K562 (cell line): ENCODE measurements around the gene NT5DC1. TPM values are rescaled to one million over a fixed set of nuclear protein-coding genes. Genes with fewer than 3 reads are reported as not detected.

Experiments used
- ARID1B ChIP-seq: fragments of 450-650 bp; IDR thresholded peaks from 2 replicates; pipeline ENCODE4 v1.6.1; 2016; ENCODE audit warnings: antibody characterized with exemption, mild to moderate bottlenecking, inconsistent platforms
- BHLHE40 ChIP-seq: IDR thresholded peaks from 2 replicates; pipeline ENCODE4 v1.6.1; 2011; ENCODE audit warnings: low read length, improper control_type of control experiment
- CHD2 ChIP-seq: IDR thresholded peaks from 2 replicates; pipeline ENCODE4 v1.6.1; 2011; ENCODE audit warnings: low read depth, low read length
- DIDO1 ChIP-seq: fragments of 450-650 bp; IDR thresholded peaks from 2 replicates; pipeline ENCODE4 v1.6.1; 2016; ENCODE audit warnings: low read depth, missing biosample characterization, missing genetic modification characterization
- EHMT2 ChIP-seq: fragments of 450-650 bp; IDR thresholded peaks from 2 replicates; pipeline ENCODE4 v1.6.1; 2018; ENCODE audit warnings: antibody characterized with exemption
- EWSR1 ChIP-seq: fragments of 450-650 bp; IDR thresholded peaks from 2 replicates; pipeline ENCODE4 v1.6.1; 2018; ENCODE audit warnings: borderline replicate concordance, mild to moderate bottlenecking, low read depth, moderate library complexity; ENCODE audit not compliant: partially characterized antibody
- FIP1L1 ChIP-seq: fragments of 200-400 bp; formaldehyde crosslinking; IDR thresholded peaks from 2 replicates; pipeline ENCODE4 v1.6.1; 2018; ENCODE audit warnings: mild to moderate bottlenecking, low read depth, low read length; ENCODE audit not compliant: poor library complexity, severe bottlenecking
- FOXA1 ChIP-seq: fragments of 450-650 bp; IDR thresholded peaks from 2 replicates; pipeline ENCODE4 v1.6.1; 2016; ENCODE audit warnings: mild to moderate bottlenecking, borderline replicate concordance
- FOXJ2 ChIP-seq: fragments of 200-800 bp; sonication (Bioruptor generic); IDR thresholded peaks from 2 replicates; pipeline ENCODE4 v1.6.1; 2016; ENCODE audit warnings: missing genetic modification characterization, missing compliant biosample characterization
- GATAD2B ChIP-seq: fragments of 450-650 bp; IDR thresholded peaks from 2 replicates; pipeline ENCODE4 v1.6.1; 2017; ENCODE audit warnings: mild to moderate bottlenecking, borderline replicate concordance
- MTA2 ChIP-seq: fragments of 450-650 bp; IDR thresholded peaks from 2 replicates; pipeline ENCODE4 v1.6.1; 2016; ENCODE audit warnings: low read depth
- RCOR1 ChIP-seq, 2 experiments: IDR thresholded peaks; 2 replicates each; pipeline ENCODE4 v1.6.1; 2012; ENCODE audit warnings: low read depth in 2 of 2, low read length in 2 of 2, borderline replicate concordance in 1 of 2, improper control_type of control experiment in 1 of 2
- SNRNP70 ChIP-seq: fragments of 200-400 bp; formaldehyde crosslinking; optimal IDR thresholded peaks from 2 replicates; pipeline ENCODE3; 2017; ENCODE audit warnings: low read depth, low read length
- SRF ChIP-seq, 2 experiments: fragments of 250-450, 450-650 bp in 1 of 2; sonication (Bioruptor Pico) in 1 of 2; sonication (generic) in 1 of 2; formaldehyde crosslinking; IDR thresholded peaks; 2 replicates each; pipeline versions ENCODE4 v1.5.0 to v1.5.1; 2020 to 2022; ENCODE audit warnings: mild to moderate bottlenecking in 1 of 2, missing genetic modification reagents in 1 of 2
- TEAD4 ChIP-seq, 2 experiments: sonication (generic) in 1 of 2; formaldehyde crosslinking in 1 of 2; IDR thresholded peaks; 2 replicates each; pipeline versions ENCODE4 v1.6.1 to v1.8.0; 2012 to 2022; ENCODE audit warnings: borderline replicate concordance in 1 of 2, inconsistent platforms in 1 of 2, low read length in 1 of 2, mild to moderate bottlenecking in 1 of 2, missing genetic modification reagents in 1 of 2
- YBX1 ChIP-seq: fragments of 450-650 bp; IDR thresholded peaks from 2 replicates; pipeline ENCODE4 v1.7.1; 2016; ENCODE audit warnings: mild to moderate bottlenecking
- ZKSCAN8 ChIP-seq: fragments of 200-800 bp; sonication (Bioruptor generic); IDR thresholded peaks from 2 replicates; pipeline ENCODE4 v1.6.1; 2016; ENCODE audit warnings: missing genetic modification characterization, missing compliant biosample characterization
- ZNF431 ChIP-seq: sonication (generic); formaldehyde crosslinking; IDR thresholded peaks from 2 replicates; pipeline ENCODE4 v1.8.0; 2022; ENCODE audit warnings: mild to moderate bottlenecking, missing genetic modification reagents
- polyA plus RNA-seq, 8 experiments: library from polyadenylated mRNA; depleted of rRNA in 4 of 8; stranded (reverse) in 5 of 8; unstranded in 3 of 8; fragments of >200 nt; fragmentation: Nextera tagmentation in 2 of 8; fragmentation: Illumina TruSeq in 1 of 8; extraction: Ambion mirVana in 2 of 8; extraction: Trizol in 1 of 8; gene quantifications; 2 replicates each; pipeline versions ENCODE4 v1.2.1 to v1.2.3, GENCODE V29; 2011 to 2014; ENCODE audit warnings: inconsistent platforms in 1 of 8, missing spikeins in 1 of 8
- total RNA-seq, 7 experiments: library from RNA; depleted of rRNA in 6 of 7; stranded (reverse); fragments of >200 nt in 6 of 7; fragmentation: Illumina TruSeq in 2 of 7; extraction: Trizol in 2 of 7; gene quantifications; 2 replicates each; pipeline versions ENCODE4 v1.2.1 to v1.2.3, GENCODE V29; 2011 to 2021; ENCODE audit warnings: low replicate concordance in 1 of 7
- TF ChIP-seq, protein P1 (sequence below), 2 experiments: fragments of 450-650 bp in 1 of 2; sonication (generic) in 1 of 2; formaldehyde crosslinking in 1 of 2; IDR thresholded peaks in 1 of 2; conservative IDR thresholded peaks in 1 of 2; 2 replicates each; pipeline versions ENCODE4 v1.6.1 to v1.8.1; 2016 to 2023; ENCODE audit warnings: mild to moderate bottlenecking in 2 of 2, moderate library complexity in 2 of 2, inconsistent platforms in 1 of 2, missing genetic modification reagents in 1 of 2
- TF ChIP-seq, protein P2 (sequence below): fragments of 450-650 bp; IDR thresholded peaks from 2 replicates; pipeline ENCODE4 v1.6.1; 2014; ENCODE audit warnings: low read depth, mild to moderate bottlenecking, moderate library complexity, borderline replicate concordance
- TF ChIP-seq, protein P3 (sequence below), 3 experiments: fragments of 200-800 bp in 1 of 3; fragments of 250-450 bp in 1 of 3; fragments of 450-650 bp in 1 of 3; sonication (Bioruptor Pico) in 1 of 3; sonication (Bioruptor generic) in 1 of 3; formaldehyde crosslinking in 1 of 3; IDR thresholded peaks; 2 replicates each; pipeline versions ENCODE4 v1.6.1 to v1.8.0; 2016 to 2022; ENCODE audit warnings: mild to moderate bottlenecking in 2 of 3, missing genetic modification characterization in 2 of 3, missing compliant biosample characterization in 1 of 3, moderate library complexity in 1 of 3
- TF ChIP-seq, protein P4 (sequence below): sonication (generic); formaldehyde crosslinking; IDR thresholded peaks from 2 replicates; pipeline ENCODE4 v1.9.0; 2022; ENCODE audit warnings: mild to moderate bottlenecking, missing genetic modification reagents

NT5DC1 gene
- total and polyA plus RNA-seq, 9 of the 15 experiments (the other 6 are each of a cell fraction or from before 2014, with no cell fraction given), result 4.9 to 28.5 (median 16.3) TPM

DNA sequence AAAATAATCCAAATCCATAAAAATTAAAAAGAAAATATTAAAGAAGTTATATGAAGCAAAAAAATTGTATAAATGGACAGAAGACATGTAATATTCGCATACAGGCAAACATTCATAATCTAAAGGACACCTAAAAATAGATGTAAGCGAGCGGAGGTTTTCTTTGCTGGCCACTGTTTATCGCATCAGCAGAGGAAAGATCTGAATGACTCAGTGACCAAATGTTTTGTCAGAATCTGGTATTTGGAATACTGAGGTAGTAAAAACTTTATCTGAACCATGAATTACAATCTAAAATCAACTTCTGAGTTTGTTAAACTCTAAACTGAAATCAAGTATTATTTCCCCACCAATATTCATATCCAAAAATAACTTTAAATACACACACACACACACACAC lies 145.4 kb downstream of the NT5DC1 start (continued):
- TF ChIP-seq SRF (CRISPR knock-in tag; IDR thresholded peaks at IDR 0.05) (no peak), EHMT2 (no peak), DIDO1 (tag) (no peak), GATAD2B (no peak), FIP1L1 (no peak), YBX1 (no peak), EWSR1 (no peak), BHLHE40 (no peak), MTA2 (no peak), ZKSCAN8 (CRISPR knock-in tag) (no peak), CHD2 (no peak), ARID1B (peak; percentile 49; the same call in 1 of the 2 replicates), ZNF431 (CRISPR knock-in tag) (no peak), TEAD4 (IDR thresholded peaks at IDR 0.05; ENCODE audit: low read length) (0 out of 2 replicates have a peak, but pooled peaks have one; percentile 14), TEAD4 (CRISPR knock-in tag; IDR thresholded peaks at IDR 0.05; ENCODE audit: borderline replicate concordance) (no peak), FOXA1 (no peak), RCOR1 (IDR thresholded peaks at IDR 0.05; ENCODE audit: borderline replicate concordance in 1 of 2, low read depth in 2 of 2, low read length in 2 of 2) (0 out of 4 replicates have a peak, but pooled peaks of 1 of the 2 experiments have one; percentile 6), FOXJ2 (tag) (no peak), SNRNP70 (no peak)
- TF ChIP-seq, protein P1, sequence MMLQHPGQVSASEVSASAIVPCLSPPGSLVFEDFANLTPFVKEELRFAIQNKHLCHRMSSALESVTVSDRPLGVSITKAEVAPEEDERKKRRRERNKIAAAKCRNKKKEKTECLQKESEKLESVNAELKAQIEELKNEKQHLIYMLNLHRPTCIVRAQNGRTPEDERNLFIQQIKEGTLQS (IDR thresholded peaks at IDR 0.05), result peak; percentile 28; the same call in 1 of the 2 replicates
- TF ChIP-seq, protein P1 (CRISPR knock-in tag; conservative IDR thresholded peaks at IDR 0.05), result no peak
- TF ChIP-seq, protein P2, sequence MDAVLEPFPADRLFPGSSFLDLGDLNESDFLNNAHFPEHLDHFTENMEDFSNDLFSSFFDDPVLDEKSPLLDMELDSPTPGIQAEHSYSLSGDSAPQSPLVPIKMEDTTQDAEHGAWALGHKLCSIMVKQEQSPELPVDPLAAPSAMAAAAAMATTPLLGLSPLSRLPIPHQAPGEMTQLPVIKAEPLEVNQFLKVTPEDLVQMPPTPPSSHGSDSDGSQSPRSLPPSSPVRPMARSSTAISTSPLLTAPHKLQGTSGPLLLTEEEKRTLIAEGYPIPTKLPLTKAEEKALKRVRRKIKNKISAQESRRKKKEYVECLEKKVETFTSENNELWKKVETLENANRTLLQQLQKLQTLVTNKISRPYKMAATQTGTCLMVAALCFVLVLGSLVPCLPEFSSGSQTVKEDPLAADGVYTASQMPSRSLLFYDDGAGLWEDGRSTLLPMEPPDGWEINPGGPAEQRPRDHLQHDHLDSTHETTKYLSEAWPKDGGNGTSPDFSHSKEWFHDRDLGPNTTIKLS, result no peak
- TF ChIP-seq, protein P3, sequence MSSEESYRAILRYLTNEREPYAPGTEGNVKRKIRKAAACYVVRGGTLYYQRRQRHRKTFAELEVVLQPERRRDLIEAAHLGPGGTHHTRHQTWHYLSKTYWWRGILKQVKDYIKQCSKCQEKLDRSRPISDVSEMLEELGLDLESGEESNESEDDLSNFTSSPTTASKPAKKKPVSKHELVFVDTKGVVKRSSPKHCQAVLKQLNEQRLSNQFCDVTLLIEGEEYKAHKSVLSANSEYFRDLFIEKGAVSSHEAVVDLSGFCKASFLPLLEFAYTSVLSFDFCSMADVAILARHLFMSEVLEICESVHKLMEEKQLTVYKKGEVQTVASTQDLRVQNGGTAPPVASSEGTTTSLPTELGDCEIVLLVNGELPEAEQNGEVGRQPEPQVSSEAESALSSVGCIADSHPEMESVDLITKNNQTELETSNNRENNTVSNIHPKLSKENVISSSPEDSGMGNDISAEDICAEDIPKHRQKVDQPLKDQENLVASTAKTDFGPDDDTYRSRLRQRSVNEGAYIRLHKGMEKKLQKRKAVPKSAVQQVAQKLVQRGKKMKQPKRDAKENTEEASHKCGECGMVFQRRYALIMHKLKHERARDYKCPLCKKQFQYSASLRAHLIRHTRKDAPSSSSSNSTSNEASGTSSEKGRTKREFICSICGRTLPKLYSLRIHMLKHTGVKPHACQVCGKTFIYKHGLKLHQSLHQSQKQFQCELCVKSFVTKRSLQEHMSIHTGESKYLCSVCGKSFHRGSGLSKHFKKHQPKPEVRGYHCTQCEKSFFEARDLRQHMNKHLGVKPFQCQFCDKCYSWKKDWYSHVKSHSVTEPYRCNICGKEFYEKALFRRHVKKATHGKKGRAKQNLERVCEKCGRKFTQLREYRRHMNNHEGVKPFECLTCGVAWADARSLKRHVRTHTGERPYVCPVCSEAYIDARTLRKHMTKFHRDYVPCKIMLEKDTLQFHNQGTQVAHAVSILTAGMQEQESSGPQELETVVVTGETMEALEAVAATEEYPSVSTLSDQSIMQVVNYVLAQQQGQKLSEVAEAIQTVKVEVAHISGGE (CRISPR knock-in tag; IDR thresholded peaks at IDR 0.05), result no peak
- TF ChIP-seq, protein P4, sequence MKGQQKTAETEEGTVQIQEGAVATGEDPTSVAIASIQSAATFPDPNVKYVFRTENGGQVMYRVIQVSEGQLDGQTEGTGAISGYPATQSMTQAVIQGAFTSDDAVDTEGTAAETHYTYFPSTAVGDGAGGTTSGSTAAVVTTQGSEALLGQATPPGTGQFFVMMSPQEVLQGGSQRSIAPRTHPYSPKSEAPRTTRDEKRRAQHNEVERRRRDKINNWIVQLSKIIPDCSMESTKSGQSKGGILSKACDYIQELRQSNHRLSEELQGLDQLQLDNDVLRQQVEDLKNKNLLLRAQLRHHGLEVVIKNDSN (CRISPR knock-in tag), result no peak
